Measurements from ENCODE around the gene SLC39A13. TPM values are rescaled to one million over a fixed set of nuclear protein-coding genes. Genes with fewer than 3 reads are reported as not detected.

The SLC39A13 gene
- total and polyA plus RNA-seq, 2 of the 13 experiments (the other 11 are each of a cell fraction or from before 2014, with no cell fraction given) = 15.3 to 30.5 TPM

- TF ChIP-seq AHDC1 (CRISPR knock-in tag; IDR thresholded peaks at IDR 0.05; ENCODE audit: borderline replicate concordance) (no peak), HINFP (CRISPR knock-in tag; IDR thresholded peaks at IDR 0.05; ENCODE audit: low read depth) (no peak), ZNF713 (CRISPR knock-in tag; IDR thresholded peaks at IDR 0.05) (no peak), ZBTB37 (CRISPR knock-in tag; IDR thresholded peaks at IDR 0.05) (no peak)
Measured at GRCh38 chr11:47446833-47447232, 38.4 kb downstream of the SLC39A13 start (continued).
